Epidermal melanocyte (primary cell): ENCODE results near the gene MYBL2.

ENCODE experiments used
- DNase-seq: peaks from one replicate; pipeline ENCODE4 v3.0.0; 2011; ENCODE audit warnings: low spot score; ENCODE audit not compliant: insufficient read length

Gene MYBL2

DNA sequence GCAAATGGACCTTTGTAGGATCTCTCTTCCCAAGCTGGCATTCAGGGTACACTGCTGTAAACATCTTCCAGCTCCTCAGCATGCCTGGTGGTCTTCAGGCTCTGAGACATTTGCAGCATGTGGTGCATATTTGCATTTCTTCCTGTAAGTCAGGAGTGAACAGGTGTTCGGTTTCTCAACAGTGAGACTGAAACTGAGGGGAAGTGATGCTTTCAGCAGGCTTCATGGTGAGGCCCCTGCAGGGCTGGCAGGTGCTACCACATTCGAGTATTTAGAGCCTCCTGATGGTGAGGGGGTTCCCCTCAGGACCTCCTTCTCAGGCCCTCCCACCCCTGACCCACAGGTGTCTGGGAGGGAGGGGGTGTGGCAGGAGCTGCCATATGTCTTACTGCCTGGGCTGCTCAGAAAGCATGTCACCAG is 15.1 kb downstream of the MYBL2 start:
- no peak for DNase-seq

DNA sequence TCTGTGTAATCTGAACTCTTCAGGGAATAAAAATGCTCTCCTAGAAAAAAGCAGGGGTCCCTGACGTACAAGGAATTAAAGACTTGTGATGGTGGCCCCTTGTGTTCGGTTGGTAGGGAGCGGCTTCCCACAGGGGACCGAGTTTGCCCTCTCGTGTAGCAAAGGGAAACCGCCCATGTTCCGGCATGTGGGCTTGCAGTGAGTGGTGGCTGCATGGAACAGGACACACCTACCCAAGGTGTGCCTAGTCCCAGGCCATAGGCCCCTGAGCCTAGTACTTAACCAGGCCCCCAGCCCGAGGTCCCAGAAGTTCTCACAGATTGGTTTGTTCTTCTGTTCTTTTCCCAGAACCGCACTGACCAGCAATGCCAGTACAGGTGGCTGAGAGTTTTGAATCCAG is 15.5 kb downstream of the MYBL2 start:
- DNase-seq, result no peak

DNA sequence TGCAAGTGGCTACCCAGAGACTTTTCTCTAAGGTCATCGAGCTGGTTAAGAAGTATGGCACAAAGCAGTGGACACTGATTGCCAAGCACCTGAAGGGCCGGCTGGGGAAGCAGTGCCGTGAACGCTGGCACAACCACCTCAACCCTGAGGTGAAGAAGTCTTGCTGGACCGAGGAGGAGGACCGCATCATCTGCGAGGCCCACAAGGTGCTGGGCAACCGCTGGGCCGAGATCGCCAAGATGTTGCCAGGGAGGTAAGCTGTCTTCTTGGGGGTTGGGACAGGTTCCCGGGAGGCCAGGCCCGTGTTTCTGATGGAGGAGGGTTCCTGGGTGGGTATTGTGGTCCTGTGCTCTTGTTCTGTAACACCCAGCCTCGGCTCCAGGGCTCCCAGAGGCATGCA is 19.9 kb downstream of the MYBL2 start:
- no peak for DNase-seq

DNA sequence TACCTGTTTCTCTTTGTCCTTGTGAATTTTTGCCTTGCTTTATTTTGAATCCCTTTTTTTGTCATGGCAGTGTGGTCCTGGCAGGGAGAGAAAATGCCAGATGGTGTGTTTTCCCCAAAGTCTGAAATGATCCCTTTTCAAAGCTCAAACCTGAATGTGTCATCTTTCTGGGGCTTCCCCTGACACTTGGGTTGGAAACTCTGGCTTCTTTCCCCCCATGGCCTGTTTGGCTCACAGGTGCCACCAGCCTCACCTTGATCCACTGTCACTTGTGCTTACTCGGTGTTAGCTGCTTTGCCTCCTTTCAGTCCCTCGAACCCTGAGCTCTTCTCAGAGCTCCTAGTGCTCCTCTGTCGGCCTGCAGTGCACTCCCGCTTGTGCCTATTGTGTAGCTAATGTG is 22.3 kb downstream of the MYBL2 start:
- DNase-seq, result no peak

DNA sequence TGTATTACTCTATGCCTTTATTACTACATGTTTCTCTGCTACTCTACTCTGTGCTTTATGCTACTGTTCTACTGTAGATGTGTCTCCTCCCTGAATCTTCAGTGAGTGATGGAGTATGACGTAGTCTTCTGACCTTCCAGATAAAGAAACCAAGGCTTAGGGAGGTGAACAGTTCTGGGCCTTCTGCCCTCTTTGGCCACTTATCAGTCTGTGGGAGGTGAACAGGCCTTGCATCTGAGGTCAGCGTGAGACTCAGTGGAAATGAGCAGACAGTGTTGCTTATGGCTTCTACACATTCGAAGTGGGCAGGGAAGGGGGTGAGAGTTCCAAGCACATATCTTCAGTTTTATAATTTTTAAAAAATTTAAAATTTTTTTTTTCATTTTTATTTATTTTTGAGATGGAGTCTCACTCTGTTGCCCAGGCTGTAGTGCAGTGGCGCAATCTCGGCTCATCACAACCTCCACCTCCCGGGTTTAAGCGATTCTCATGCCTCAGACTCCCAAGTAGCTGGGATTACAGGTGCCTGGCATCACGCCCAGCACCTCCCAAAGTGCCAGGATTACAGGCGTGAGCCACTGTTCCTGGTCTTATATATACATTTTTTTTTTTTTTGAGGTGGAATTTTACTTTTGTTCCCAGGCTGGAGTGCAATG is 24.2 kb downstream of the MYBL2 start:
- no peak for DNase-seq

DNA sequence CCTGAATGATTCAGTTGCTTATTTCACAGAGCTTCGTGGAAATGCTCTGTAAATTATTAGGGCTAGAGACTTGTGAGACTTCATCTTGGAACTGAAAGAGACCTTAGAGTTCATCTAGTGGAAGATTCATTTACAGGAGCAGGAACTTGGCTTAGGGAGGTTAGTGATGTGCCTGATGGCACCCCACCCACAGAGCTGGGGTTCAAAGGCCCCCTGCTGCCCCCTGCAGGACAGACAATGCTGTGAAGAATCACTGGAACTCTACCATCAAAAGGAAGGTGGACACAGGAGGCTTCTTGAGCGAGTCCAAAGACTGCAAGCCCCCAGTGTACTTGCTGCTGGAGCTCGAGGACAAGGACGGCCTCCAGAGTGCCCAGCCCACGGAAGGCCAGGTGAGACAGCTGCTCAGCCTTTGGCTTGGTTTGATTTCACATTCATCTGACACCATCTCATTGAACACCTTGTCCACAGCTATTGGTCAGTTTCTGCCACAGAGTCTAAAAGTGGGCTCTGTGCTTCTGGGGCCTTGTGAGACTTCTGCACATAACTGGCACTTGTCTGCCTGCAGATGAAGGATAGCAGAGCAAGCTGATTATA is 25.1 kb downstream of the MYBL2 start:
- DNase-seq, result no peak

DNA sequence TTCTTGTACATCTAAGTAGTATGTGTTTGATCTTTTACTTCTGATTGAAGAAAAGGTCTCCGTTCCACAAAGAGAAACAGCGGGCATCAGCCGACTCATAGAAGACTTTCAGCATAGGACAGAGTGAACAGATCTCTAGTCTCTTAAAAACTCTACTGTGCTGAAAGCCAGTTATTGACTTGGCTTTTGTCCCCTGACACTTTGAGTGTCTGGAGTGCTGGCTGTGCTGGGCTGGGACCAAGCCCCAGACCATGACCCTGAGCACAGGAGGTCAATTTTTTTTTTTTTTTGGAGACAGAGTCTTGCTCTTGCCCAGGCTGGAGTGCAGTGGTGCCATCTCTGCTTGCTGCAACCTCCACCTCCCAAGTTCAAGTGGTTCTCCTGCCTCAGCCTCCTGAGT is 27.8 kb downstream of the MYBL2 start:
- DNase-seq, result no peak

DNA sequence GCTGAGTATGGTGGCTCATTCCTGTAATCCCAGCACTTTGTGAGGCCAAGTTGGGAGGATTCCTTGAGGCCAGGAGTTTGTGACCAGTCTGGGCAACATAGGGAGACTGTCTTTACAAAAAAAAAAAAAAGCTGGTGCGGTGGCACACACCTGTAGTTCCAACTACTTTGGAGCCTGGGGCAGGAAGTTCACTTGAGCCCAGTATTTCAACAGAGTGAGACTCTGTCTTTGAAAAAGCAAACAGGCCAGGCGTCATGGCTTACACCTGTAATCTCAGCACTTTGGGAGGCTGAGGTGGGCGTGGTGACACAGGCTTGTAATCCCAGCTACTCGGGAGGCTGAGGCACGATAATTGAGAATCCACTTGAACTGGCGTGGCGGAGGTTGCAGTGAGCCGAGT is 28.7 kb downstream of the MYBL2 start:
- DNase-seq, result no peak

DNA sequence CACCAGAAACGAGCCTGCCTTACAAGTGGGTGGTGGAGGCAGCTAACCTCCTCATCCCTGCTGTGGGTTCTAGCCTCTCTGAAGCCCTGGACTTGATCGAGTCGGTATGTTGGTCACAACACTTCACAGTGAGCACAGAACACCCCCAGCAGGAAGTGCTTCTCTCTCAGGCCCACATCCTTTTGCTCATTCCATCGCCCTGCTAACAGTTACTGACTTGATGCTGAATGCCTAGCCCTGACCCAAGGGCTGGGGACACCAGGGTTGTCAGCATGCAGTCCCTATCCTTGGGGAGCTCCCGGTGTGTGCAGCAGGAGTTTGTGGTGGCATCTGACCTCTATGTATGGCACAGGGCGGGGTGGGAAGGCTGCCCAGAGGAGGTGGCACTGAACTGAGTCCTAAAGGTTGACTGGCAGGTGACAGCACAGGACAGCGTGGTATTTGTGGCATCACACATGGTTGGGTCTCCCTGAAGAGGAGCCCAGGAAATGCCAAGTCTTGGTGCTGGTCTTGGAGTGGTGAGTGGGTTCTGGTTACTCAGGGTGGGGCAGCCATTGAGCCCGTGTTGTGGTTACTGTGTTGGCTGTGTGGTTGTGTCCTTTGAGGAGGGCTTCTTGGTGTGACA is 33.1 kb downstream of the MYBL2 start:
- no peak for DNase-seq

DNA sequence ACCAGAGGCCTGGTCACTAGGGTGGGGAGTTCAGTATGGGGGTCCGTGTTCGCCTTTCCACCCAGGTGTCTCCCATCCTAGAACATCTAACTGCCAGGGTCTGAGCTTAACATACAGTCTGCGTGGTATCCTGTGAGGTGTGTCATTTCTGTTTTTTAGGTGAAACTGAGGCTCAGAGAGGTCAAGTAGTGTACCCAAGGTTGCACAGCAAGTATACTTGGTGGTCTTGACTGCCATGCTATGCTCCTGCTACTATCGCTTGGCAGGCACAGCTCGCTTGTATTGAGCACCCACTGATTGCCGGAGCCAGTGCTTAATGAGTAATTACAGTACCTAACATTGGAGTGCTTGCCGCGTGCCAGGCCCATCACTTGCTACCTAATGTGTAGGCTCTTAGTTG is 33.7 kb downstream of the MYBL2 start:
- no peak for DNase-seq

DNA sequence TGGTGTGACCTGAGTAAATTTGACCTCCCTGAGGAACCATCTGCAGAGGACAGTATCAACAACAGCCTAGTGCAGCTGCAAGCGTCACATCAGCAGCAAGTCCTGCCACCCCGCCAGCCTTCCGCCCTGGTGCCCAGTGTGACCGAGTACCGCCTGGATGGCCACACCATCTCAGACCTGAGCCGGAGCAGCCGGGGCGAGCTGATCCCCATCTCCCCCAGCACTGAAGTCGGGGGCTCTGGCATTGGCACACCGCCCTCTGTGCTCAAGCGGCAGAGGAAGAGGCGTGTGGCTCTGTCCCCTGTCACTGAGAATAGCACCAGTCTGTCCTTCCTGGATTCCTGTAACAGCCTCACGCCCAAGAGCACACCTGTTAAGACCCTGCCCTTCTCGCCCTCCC is 35.6 kb downstream of the MYBL2 start:
- no peak for DNase-seq

DNA sequence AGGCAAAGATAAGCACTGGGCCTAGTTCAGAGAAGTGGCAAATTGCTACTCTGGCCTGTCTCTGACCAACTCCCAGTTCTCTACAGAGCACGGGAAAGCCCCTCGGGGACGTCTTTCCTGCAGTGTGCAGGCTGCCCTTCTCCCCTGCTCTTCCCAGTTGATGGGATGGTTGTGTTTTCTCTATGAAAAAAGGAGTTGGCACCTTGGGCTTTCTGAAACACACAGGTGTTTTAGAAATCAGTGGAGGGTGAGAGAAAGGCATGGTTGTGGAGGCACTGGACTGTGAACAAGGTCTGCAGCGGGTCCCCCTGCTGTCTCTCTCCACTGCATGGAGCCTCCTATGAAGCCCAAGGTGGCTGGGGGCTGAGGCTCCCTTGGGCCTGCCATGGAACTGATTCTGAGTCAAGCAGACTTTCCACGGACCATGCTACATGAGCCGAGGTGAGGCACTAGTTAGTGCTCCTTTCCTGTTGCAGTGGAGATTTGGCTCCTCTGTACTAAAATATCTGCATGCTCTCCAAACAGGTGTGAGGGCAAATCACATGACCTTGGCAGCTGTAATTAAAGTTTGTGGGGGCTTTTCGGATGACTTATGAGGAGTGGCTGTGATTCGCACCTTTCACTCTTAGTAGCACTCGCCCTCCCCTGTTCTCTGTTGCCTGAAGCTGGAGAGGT is 43.6 kb downstream of the MYBL2 start:
- DNase-seq, result no peak

DNA sequence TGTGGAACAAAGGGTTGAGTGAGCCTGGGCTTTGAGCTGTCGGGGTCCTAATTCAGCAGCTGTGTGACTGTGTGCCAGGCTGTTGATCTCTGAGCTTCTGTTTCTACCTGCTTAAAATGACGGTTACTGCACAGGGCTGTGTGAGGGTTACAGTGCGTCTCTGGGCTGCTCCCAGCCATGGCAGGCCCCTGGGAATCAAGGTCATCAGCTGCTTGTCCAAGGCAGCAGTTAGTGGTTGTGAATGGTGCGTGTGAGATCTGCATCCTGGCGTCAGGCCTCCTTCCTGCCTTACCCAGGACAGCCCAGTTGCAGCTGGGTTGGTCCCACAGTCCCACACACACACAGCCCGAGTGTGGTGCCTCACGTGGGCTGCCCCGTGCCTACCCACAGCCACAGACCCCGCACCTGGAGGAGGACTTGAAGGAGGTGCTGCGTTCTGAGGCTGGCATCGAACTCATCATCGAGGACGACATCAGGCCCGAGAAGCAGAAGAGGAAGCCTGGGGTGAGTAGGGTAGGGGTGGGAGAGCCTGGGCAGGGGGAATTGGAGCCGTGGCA is 44.3 kb downstream of the MYBL2 start:
- DNase-seq, result no peak

DNA sequence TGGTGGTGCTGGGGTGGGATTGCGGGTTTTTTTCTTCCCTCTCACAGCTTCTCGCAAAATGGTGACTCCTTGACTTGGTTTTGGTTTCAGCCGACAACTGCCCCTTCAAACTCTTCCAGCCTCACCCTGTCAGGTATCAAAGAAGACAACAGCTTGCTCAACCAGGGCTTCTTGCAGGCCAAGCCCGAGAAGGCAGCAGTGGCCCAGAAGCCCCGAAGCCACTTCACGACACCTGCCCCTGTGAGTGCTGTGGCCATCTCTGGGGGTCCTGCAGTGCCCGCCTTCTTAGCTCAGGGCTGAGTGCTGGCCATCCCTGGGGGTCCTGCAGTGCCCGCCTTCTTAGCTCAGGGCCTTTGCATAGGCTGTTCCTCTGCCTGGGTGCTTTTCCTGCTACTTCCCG is 48.1 kb downstream of the MYBL2 start:
- no peak for DNase-seq

DNA sequence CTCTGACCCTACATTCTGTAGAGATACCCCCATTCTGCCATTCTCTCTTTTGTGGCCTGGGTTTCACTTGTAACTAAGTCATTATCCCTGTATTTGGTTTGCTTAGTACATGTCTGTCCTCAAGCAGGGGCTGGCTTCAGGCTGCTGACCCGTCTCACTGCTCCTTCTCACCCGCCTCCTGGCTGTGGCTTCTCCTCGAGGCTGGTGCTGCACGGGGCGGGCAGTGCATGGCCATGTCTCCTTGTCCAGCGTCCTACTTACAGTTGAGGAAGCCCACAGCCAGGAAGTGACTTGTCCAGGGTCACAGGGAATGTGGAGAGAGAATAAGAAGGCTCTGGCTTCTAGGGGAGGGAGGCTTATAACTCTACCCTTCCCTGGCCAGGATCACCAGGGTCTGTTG is 48.6 kb downstream of the MYBL2 start:
- DNase-seq, result no peak

DNA sequence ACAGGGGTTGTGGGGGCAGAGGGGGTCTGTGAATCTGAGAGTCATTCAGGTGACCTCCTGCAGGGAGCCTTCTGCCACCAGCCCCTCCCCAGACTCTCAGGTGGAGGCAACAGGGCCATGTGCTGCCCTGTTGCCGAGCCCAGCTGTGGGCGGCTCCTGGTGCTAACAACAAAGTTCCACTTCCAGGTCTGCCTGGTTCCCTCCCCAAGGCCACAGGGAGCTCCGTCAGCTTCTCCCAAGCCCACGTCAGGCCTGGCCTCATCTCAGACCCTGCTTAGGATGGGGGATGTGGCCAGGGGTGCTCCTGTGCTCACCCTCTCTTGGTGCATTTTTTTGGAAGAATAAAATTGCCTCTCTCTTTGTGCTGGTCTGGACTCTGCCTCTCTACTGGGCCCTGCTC is 49.2 kb downstream of the MYBL2 start:
- DNase-seq, result no peak

DNA sequence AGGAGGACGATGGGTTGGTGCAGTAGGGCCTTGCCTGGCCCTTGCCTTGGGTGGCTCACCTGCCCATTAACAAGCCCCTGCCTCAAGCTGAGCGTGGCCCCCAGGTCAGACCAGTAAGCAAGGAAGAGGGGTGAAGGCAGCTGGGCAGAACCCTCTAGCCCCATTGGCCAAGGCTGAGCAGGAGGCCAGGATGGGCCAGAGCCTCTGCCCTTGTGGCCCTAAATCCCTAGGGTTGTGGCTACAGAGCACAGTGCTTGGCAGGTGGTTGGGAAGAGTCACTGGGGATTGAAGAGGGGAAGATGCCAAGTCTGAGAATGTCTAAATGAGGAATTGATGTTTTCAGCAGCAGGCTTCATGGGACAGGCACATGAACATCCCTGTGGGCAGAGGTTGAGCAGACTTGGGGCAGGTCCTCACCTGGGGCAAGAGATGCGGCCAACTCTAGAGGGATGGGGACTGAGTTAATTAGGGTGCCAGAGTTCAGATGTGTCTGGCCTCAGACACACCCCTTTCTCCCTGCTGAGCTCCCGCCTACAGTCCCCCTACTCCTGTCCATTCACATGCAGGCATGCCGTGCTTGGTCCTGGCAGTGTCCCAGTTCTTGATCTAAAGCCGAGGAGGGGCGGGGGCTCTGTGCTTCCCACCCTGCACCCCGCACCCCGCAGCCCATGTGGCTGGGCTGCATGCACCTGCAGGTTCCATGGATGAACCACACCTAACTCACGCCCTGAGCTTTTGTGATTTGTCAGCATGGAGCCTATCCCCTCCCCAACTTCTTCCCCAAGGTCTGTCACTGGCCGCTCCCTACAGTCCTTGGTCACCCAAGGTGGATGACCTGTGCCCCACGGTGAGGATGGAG is 50.1 kb downstream of the MYBL2 start:
- no peak for DNase-seq

DNA sequence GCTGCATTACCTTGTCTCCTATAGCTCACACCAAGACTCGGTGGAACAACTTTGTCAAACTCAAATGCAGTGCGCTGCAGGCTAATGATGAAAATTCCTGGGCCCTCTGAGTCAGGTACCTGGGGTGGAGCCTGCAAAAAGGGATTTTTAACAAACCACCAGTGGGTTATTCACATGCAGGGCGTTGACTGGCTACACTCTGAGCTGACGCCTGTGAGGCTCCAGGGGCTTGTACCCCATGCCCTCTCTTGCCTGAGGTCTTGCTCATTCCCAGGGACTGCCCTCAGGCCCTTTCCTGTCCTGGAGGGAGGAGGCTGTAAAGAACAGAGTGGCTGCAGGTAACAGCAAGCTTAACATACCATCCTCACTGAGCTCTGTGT is 50.7 kb downstream of the MYBL2 start:
- DNase-seq, result no peak

DNA sequence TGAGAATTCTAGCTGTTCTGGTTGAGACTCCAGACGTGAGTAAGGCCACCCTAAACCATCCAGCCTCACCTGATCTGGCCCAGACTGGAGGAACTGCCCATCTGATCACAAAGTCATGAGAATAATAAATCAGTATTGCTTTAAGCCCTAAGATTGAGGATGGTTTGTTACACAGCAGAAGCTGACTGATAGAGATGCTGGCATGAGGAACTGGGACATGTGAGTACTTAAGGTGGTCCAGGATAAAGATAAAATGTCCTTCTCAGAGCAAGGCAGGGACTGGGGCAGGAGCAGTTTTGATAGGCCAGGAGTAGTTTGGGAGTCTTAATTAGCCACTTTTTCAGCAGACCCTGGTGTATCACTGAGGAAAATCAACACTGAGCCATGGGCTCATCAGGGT is 53.1 kb downstream of the MYBL2 start:
- DNase-seq, result no peak

DNA sequence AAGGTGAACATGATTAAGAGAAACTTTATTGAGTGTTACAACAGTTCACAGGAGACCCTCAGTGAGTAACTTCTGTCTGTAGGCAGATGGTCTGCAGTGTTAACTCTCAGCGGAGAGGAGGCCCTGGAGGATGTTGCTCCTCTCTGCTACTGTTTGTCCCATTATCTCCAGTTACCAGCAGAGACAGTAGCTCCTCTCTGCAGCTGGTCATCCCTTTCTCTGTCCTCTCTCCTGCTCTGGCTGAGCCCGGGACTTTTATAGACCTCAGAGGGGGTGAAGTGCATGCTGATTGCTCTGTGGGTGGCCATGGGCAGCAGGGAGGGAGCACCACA is 54.1 kb downstream of the MYBL2 start:
- no peak for DNase-seq

DNA sequence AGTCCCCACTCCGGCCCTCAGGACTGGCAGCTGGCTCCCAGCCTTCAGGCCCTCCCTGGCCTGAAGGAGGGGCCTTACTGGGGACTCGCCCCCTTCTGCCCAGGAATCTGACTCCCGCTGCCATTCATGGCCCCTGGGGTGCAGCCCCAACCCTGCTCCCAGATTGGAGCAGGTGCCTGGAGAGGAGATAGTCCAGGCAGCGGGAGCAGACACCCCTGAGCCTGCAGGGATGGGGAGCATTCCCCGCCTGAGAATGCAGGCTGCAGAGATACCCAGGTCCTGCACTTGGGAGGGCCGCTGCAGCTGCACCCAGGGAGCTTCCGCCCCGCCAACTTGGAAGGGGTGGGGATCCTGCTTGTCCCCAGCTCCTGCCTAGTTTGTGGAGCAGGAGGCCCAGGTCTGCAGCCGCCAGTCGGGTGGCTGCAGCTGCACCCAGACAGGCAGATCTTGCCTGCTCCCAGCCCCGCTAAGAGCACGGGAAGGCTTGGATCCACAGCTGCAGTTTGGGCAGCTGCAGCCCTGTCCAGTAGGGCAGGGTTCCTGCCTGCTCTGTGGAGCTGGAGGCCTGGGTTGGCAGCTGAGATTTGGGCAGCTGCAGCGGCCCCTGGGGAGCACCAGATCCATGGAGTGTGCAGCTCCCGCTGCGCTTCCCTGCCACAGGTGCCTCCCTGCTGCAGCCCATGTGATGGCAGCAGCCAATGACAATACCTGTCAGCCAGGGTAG is 54.7 kb downstream of the MYBL2 start:
- no peak for DNase-seq
